ENCODE results near the gene POLDIP3.
"Not testable (repeated sequence)": the region's sequence is repeated elsewhere in the genome, so short reads cannot be mapped to it uniquely, and the experiment has no call there.

POLDIP3 gene

DNA sequence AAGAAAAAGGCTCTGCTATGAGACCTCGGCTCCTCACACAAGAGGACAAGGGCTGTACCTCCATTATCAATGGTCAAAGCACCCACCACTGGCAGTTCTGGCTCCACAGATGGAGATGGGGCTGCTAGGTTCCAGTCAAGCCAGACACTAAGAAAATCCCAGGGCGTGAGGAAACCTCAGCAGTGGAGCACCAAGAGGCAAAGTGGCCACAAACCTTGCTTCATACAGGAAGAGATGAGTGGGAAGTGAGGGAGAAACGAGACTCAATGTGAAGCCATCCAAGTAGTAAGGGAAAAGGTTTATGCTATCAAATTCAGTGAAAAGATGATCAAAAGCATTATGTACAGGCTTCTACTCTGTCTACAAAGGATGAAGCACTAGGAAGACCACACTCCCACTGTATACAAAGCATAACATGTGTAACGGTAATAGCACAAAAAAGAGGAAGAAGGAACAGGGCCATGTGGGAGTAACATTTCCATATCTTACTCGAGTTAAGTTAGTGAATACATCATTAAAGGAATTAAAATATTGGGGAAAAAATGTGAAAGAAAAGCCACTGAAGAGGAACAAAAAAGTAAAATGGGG lies 27.0 kb downstream of the POLDIP3 start:
- H3K27ac ChIP-seq, result no peak overlapping the region
- TF ChIP-seq ZFX (IDR thresholded peaks at IDR 0.05; ENCODE audit: borderline replicate concordance), result no peak
- TF ChIP-seq, protein P1, sequence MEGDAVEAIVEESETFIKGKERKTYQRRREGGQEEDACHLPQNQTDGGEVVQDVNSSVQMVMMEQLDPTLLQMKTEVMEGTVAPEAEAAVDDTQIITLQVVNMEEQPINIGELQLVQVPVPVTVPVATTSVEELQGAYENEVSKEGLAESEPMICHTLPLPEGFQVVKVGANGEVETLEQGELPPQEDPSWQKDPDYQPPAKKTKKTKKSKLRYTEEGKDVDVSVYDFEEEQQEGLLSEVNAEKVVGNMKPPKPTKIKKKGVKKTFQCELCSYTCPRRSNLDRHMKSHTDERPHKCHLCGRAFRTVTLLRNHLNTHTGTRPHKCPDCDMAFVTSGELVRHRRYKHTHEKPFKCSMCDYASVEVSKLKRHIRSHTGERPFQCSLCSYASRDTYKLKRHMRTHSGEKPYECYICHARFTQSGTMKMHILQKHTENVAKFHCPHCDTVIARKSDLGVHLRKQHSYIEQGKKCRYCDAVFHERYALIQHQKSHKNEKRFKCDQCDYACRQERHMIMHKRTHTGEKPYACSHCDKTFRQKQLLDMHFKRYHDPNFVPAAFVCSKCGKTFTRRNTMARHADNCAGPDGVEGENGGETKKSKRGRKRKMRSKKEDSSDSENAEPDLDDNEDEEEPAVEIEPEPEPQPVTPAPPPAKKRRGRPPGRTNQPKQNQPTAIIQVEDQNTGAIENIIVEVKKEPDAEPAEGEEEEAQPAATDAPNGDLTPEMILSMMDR (IDR thresholded peaks at IDR 0.05), result no peak

- H3K27ac ChIP-seq, result no peak overlapping the region
- TF ChIP-seq, protein P1 (IDR thresholded peaks at IDR 0.05), result no peak
- no peak for TF ChIP-seq ZFX (IDR thresholded peaks at IDR 0.05; ENCODE audit: borderline replicate concordance)
These were observed 28.3 kb downstream of the POLDIP3 start for GRCh38 chr22:42586381-42586780.

GRCh38 chr22:42585096-42585495 lies 29.6 kb downstream of the POLDIP3 start:
- H3K27ac ChIP-seq, result no peak overlapping the region

DNA sequence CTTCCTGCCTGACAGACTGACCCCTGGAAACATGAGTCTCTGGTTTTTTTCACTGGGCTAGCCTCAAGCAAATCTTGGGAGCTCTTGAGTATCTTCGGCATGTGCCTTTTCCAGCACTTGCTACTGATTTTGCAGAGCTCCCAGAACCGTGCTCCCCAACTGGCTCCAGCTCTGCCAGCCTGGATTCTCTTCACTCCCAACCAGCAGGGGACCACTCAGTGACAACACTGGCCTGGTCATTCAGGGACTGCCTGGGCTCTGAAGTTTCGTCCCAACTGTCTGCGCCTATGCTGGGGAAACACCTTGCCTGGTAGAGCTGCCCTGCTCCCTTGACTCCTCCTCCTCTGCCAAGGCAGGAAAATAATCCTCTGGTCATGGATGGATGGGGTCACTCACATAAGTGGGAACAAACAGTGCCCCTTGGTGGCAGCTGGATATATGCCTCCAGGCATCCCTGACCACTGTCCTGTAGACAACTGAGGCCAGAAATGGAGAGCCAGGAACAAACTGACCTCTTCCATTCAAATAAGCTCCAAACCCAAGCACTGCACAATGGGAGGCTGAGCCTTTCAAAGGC lies 30.2 kb downstream of the POLDIP3 start:
- TF ChIP-seq ZFX (IDR thresholded peaks at IDR 0.05; ENCODE audit: borderline replicate concordance), result no peak
- TF ChIP-seq, protein P1 (IDR thresholded peaks at IDR 0.05), result no peak
- H3K27ac ChIP-seq, result no peak overlapping the region

More at GRCh38 chr22:42585096-42585495, 29.6 kb downstream of the POLDIP3 start:
- TF ChIP-seq, protein P1 (IDR thresholded peaks at IDR 0.05), result no peak
- TF ChIP-seq ZFX (IDR thresholded peaks at IDR 0.05; ENCODE audit: borderline replicate concordance), result no peak

DNA sequence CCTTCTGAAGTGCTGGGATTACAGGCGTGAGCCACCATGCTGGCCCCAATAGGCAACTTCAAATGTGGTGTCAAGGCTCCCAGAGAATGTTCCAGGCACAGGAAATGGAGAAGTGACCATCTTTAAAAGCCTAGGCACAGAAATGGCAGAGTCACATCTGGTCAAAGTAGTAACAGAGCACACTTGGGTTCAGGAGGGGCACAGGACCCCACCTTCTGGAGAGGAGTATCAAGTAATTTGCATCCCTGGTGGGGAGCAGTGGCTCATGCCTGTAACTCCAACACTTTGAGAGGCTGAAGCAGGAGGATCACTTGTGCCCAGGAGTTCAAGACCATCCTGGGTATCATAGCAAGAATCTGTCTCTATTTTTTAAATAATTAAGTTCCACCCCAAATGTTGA lies 31.7 kb downstream of the POLDIP3 start:
- no peak for TF ChIP-seq ZFX (IDR thresholded peaks at IDR 0.05; ENCODE audit: borderline replicate concordance)
- TF ChIP-seq, protein P1 (IDR thresholded peaks at IDR 0.05), result no peak
- H3K27ac ChIP-seq, result peak overlapping the region; percentile 83

- TF ChIP-seq ZFX (IDR thresholded peaks at IDR 0.05; ENCODE audit: borderline replicate concordance), result no peak
- TF ChIP-seq, protein P1 (IDR thresholded peaks at IDR 0.05), result no peak
These were observed 32.6 kb downstream of the POLDIP3 start for GRCh38 chr22:42581762-42582716.

DNA sequence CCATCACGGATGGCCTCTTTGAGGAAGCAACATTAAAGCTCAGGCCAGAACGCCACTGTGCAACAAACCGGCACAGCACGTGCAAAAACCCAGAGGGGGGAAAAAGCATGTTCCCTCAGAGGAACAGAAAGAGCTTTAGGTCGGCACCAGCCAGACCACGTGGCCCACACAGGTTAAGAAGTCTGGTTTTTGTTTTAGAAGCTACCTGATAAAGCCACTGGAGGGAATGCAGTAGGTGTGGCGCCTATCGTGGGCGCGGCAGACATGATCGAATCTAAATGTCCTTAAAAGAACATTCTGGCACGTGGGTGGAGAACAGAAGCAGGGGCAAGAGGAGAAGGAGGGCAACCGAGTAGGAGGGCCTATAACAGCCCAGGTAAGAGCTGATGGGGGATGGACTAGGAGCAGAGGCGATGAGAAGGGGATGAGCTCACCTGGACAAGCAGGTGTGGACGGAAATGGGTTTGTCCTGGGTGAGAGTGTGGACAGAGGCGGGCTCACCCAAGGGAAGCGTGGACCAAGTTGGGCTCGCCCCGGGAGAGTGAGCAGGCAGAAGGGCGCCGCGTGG lies 33.4 kb downstream of the POLDIP3 start:
- peak overlapping the region; percentile 83 for H3K27ac ChIP-seq

More at GRCh38 chr22:42581762-42582716, 32.6 kb downstream of the POLDIP3 start:
- H3K27ac ChIP-seq, result peak overlapping the region; percentile 83

- H3K27ac ChIP-seq, result not testable (repeated sequence)
These were observed 34.6 kb downstream of the POLDIP3 start for GRCh38 chr22:42580040-42580439.
